GM23338 (cell line): Measurements from ENCODE around the gene NELFB. TPM values are rescaled to one million over a fixed set of nuclear protein-coding genes. Genes with fewer than 3 reads are reported as not detected.

Experiments used
- ATAC-seq: fragments of 200-7000 bp; cut with Tn5 transposase; 3 replicates; pipeline ENCODE4 v1.9.1; 2020
- DNase-seq: peaks from one replicate; pipeline ENCODE4 v3.0.0-alpha.2; 2015; ENCODE audit warnings: low spot score
- H2AFZ ChIP-seq: fragments of 200-600 bp; sonication (generic); 2 replicates; pipeline ENCODE4 v1.8.0; 2016; ENCODE audit warnings: antibody characterized with exemption, mild to moderate bottlenecking, moderate library complexity
- H3F3A ChIP-seq: fragments of 200-600 bp; sonication (generic); replicated peaks from 2 replicates; pipeline ENCODE4 v1.8.0; 2017; ENCODE audit warnings: antibody characterized with exemption, mixed run types, low read depth
- H3K27ac ChIP-seq: fragments of 200-600 bp; sonication (generic); 2 replicates; pipeline ENCODE4 v1.6.1; 2016; ENCODE audit warnings: low read depth
- H3K27me3 ChIP-seq: fragments of 200-600 bp; sonication (generic); 2 replicates; pipeline ENCODE4 v1.8.0; 2016; ENCODE audit warnings: mild to moderate bottlenecking, mixed run types, moderate library complexity; ENCODE audit not compliant: insufficient read depth
- H3K36me3 ChIP-seq: fragments of 200-600 bp; sonication (generic); 2 replicates; pipeline ENCODE4 v1.8.0; 2016; ENCODE audit warnings: mild to moderate bottlenecking; ENCODE audit not compliant: insufficient read depth
- H3K4me1 ChIP-seq: fragments of 200-600 bp; sonication (generic); 2 replicates; pipeline ENCODE4 v1.8.0; 2016; ENCODE audit warnings: mild to moderate bottlenecking, moderate library complexity; ENCODE audit not compliant: insufficient read depth
- H3K4me2 ChIP-seq: fragments of 200-600 bp; sonication (generic); 2 replicates; pipeline ENCODE4 v1.7.1; 2017; ENCODE audit warnings: mixed run types
- H3K4me3 ChIP-seq: fragments of 200-600 bp; sonication (generic); 2 replicates; pipeline ENCODE4 v1.6.1; 2016; ENCODE audit warnings: mixed run types
- H3K79me2 ChIP-seq: fragments of 200-600 bp; sonication (generic); replicated peaks from 2 replicates; pipeline ENCODE4 v1.8.0; 2017; ENCODE audit warnings: mild to moderate bottlenecking; ENCODE audit not compliant: insufficient read depth
- H3K9me2 ChIP-seq: fragments of 200-600 bp; sonication (generic); 2 replicates; pipeline ENCODE4 v1.8.0; 2017; ENCODE audit not compliant: insufficient read depth
- H4K20me1 ChIP-seq: fragments of 200-600 bp; sonication (generic); replicated peaks from 2 replicates; pipeline ENCODE4 v1.8.0; 2017; ENCODE audit warnings: mild to moderate bottlenecking; ENCODE audit not compliant: insufficient read depth
- H3K27ac Mint-ChIP-seq: 2 replicates; pipeline ENCODE4 v1.8.0; 2020; ENCODE audit warnings: inconsistent platforms, mild to moderate bottlenecking, moderate library complexity, mixed read lengths
- H3K27me3 Mint-ChIP-seq: 3 replicates; pipeline ENCODE4 v1.8.0; 2022; ENCODE audit warnings: low read depth, mild to moderate bottlenecking, moderate library complexity, mixed read lengths, inconsistent platforms; ENCODE audit not compliant: insufficient read depth, poor library complexity
- H3K36me3 Mint-ChIP-seq: 3 replicates; pipeline ENCODE4 v1.8.0; 2021; ENCODE audit warnings: low read depth, mild to moderate bottlenecking, inconsistent platforms, moderate library complexity, mixed read lengths
- H3K4me1 Mint-ChIP-seq: 3 replicates; pipeline ENCODE4 v1.8.0; 2020; ENCODE audit warnings: mild to moderate bottlenecking, inconsistent platforms, mixed read lengths
- H3K4me3 Mint-ChIP-seq: 3 replicates; pipeline ENCODE4 v1.8.0; 2021; ENCODE audit warnings: moderate library complexity, mild to moderate bottlenecking, inconsistent platforms, mixed read lengths
- H3K9me3 Mint-ChIP-seq: 3 replicates; pipeline ENCODE4 v1.8.0; 2020; ENCODE audit warnings: moderate library complexity, mild to moderate bottlenecking, inconsistent platforms, mixed read lengths
- JUNB ChIP-seq: IDR thresholded peaks from one replicate; pipeline ENCODE4 v1.6.1; 2016; ENCODE audit warnings: antibody characterized with exemption; ENCODE audit not compliant: unreplicated experiment
- NANOG ChIP-seq: IDR thresholded peaks from 2 replicates; pipeline ENCODE4 v1.6.1; 2016; ENCODE audit warnings: antibody characterized with exemption, borderline replicate concordance
- POLR2AphosphoS5 ChIP-seq: IDR thresholded peaks from 2 replicates; pipeline ENCODE4 v1.6.1; 2016; ENCODE audit warnings: antibody characterized with exemption, low read depth
- REST ChIP-seq: IDR thresholded peaks from one replicate; pipeline ENCODE4 v1.6.1; 2018; ENCODE audit warnings: antibody characterized with exemption; ENCODE audit not compliant: unreplicated experiment
- STAT1 ChIP-seq: IDR thresholded peaks from one replicate; pipeline ENCODE4 v1.6.1; 2016; ENCODE audit warnings: antibody characterized with exemption; ENCODE audit not compliant: unreplicated experiment
- polyA plus RNA-seq: library from polyadenylated mRNA; unstranded; fragments of >200 nt; fragmentation: Nextera tagmentation; extraction: Ambion mirVana; gene quantifications from 2 replicates; pipeline ENCODE4 v1.2.1, GENCODE V29; 2016
- total RNA-seq: library from RNA; depleted of rRNA; stranded (reverse); fragments of >200 nt; shearing (Covaris generic); gene quantifications from 2 replicates; pipeline ENCODE4 v1.2.3, GENCODE V29; 2014
- TF ChIP-seq, protein P1 (sequence below): fragments of 250-450 bp; sonication (Bioruptor Pico); IDR thresholded peaks from 2 replicates; pipeline ENCODE4 v1.5.0; 2020; ENCODE audit warnings: mild to moderate bottlenecking, moderate library complexity

Gene NELFB
- total and polyA plus RNA-seq, 2 experiments from 2014 or later = 30.0 to 97.3 TPM

- Histone ChIP-seq H3K4me3 (no peak overlapping the region), H3K4me2 (peak overlapping the region; percentile 57; the same call in 1 of the 2 replicates), H3K79me2 (peaks cover 3% of the 10 kb centered on the region; the same call in 1 of the 2 replicates), H2AFZ (no peak overlapping the region), H3K27me3 (peaks cover 13% of the 10 kb centered on the region), H4K20me1 (no peaks in the 10 kb centered on the region), H3F3A (peaks cover 8% of the 10 kb centered on the region), H3K4me1 (peaks cover 25% of the 10 kb centered on the region), H3K27ac (no peak overlapping the region), H3K36me3 (no peaks in the 10 kb centered on the region), H3K9me2 (no peaks in the 10 kb centered on the region)
- DNase-seq = no peak
- Mint-ChIP-seq H3K36me3 (peaks cover 4% of the 10 kb centered on the region; the same call in 2 of the 3 replicates), H3K4me3 (no peak overlapping the region), H3K4me1 (peaks cover 29% of the 10 kb centered on the region), H3K27me3 (peaks cover 23% of the 10 kb centered on the region), H3K9me3 (no peaks in the 10 kb centered on the region), H3K27ac (no peak overlapping the region)
- no peak for ATAC-seq
- TF ChIP-seq JUNB = no peak
- no peak for TF ChIP-seq REST
Observed at GRCh38 chr9:137304383-137305059, 49.4 kb downstream of the NELFB start.

DNA sequence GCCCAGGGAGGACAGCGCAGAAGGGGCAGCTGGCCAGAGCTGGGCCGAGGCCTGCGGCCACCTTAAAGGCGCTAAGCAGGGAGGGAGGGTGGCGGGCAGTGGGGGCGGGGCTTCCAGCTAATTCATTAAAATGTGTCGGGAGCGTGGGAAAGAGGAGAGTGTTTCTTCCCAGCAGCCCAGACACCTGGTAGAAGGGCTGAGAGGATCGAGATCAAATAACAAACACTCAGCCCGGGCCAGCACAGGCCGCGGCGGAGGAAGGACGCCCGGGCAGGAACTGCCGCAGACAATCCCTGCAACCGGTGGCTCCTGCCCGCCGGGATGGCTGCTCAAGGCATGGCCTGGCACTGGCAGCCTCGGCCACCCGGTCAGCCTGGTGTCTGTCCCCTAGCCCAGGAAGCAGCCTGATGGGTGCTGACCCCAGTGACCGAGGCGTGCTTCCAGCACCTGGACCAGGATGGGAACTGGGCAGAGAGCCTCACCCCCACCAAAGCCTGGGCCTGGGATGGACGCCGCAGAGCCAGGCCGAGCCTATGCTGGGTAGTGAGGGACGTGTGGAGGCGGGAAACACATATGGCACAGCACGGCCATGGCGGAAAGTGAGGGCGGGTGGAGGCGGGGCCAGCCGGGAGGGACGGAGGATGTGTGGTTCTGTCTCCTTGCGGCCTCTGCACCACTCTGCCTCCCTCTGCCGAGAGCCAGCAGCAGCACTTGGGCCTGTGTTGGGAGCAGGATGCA lies 50.1 kb downstream of the NELFB start:
- Histone ChIP-seq H3K36me3 (no peaks in the 10 kb centered on the region), H2AFZ (0 out of 2 replicates have a peak overlapping the region, but pooled peaks have one; percentile 59), H3K27me3 (peaks cover 13% of the 10 kb centered on the region), H4K20me1 (no peaks in the 10 kb centered on the region), H3F3A (peaks cover 8% of the 10 kb centered on the region), H3K27ac (no peak overlapping the region), H3K4me1 (peaks cover 21% of the 10 kb centered on the region; the same call in 1 of the 2 replicates), H3K9me2 (no peaks in the 10 kb centered on the region), H3K4me2 (peak overlapping the region; percentile 57; the same call in 1 of the 2 replicates), H3K4me3 (no peak overlapping the region), H3K79me2 (peaks cover 3% of the 10 kb centered on the region; the same call in 1 of the 2 replicates)
- ATAC-seq (peak; percentile 19), DNase-seq (peak; percentile 78)
- Mint-ChIP-seq H3K36me3 (no peaks in the 10 kb centered on the region), H3K4me1 (peaks cover 25% of the 10 kb centered on the region), H3K27me3 (peaks cover 23% of the 10 kb centered on the region), H3K9me3 (no peaks in the 10 kb centered on the region), H3K4me3 (no peak overlapping the region), H3K27ac (no peak overlapping the region)
- no peak for TF ChIP-seq POLR2AphosphoS5
- no peak for TF ChIP-seq STAT1
- no peak for TF ChIP-seq NANOG
- TF ChIP-seq, protein P1, sequence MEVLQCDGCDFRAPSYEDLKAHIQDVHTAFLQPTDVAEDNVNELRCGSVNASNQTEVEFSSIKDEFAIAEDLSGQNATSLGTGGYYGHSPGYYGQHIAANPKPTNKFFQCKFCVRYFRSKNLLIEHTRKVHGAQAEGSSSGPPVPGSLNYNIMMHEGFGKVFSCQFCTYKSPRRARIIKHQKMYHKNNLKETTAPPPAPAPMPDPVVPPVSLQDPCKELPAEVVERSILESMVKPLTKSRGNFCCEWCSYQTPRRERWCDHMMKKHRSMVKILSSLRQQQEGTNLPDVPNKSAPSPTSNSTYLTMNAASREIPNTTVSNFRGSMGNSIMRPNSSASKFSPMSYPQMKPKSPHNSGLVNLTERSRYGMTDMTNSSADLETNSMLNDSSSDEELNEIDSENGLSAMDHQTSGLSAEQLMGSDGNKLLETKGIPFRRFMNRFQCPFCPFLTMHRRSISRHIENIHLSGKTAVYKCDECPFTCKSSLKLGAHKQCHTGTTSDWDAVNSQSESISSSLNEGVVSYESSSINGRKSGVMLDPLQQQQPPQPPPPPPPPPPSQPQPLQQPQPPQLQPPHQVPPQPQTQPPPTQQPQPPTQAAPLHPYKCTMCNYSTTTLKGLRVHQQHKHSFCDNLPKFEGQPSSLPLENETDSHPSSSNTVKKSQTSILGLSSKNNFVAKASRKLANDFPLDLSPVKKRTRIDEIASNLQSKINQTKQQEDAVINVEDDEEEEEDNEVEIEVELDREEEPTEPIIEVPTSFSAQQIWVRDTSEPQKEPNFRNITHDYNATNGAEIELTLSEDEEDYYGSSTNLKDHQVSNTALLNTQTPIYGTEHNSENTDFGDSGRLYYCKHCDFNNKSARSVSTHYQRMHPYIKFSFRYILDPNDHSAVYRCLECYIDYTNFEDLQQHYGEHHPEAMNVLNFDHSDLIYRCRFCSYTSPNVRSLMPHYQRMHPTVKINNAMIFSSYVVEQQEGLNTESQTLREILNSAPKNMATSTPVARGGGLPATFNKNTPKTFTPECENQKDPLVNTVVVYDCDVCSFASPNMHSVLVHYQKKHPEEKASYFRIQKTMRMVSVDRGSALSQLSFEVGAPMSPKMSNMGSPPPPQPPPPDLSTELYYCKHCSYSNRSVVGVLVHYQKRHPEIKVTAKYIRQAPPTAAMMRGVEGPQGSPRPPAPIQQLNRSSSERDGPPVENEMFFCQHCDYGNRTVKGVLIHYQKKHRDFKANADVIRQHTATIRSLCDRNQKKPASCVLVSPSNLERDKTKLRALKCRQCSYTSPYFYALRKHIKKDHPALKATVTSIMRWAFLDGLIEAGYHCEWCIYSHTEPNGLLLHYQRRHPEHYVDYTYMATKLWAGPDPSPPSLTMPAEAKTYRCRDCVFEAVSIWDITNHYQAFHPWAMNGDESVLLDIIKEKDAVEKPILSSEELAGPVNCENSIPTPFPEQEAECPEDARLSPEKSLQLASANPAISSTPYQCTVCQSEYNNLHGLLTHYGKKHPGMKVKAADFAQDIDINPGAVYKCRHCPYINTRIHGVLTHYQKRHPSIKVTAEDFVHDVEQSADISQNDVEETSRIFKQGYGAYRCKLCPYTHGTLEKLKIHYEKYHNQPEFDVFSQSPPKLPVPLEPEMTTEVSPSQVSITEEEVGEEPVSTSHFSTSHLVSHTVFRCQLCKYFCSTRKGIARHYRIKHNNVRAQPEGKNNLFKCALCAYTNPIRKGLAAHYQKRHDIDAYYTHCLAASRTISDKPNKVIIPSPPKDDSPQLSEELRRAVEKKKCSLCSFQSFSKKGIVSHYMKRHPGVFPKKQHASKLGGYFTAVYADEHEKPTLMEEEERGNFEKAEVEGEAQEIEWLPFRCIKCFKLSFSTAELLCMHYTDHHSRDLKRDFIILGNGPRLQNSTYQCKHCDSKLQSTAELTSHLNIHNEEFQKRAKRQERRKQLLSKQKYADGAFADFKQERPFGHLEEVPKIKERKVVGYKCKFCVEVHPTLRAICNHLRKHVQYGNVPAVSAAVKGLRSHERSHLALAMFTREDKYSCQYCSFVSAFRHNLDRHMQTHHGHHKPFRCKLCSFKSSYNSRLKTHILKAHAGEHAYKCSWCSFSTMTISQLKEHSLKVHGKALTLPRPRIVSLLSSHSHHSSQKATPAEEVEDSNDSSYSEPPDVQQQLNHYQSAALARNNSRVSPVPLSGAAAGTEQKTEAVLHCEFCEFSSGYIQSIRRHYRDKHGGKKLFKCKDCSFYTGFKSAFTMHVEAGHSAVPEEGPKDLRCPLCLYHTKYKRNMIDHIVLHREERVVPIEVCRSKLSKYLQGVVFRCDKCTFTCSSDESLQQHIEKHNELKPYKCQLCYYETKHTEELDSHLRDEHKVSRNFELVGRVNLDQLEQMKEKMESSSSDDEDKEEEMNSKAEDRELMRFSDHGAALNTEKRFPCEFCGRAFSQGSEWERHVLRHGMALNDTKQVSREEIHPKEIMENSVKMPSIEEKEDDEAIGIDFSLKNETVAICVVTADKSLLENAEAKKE (CRISPR knock-in tag) = no peak
